Activated T-helper 17 cell treated with anti-CD3 and anti-CD28 coated beads, Interleukin-2, amount 50 U/mL, for 72 hours (primary cell): Measurements from ENCODE around the gene SULT2B1. TPM values are rescaled to one million over a fixed set of nuclear protein-coding genes. Genes with fewer than 3 reads are reported as not detected.

Experiments used
- ATAC-seq: fragments of 150-1000 bp; cut with Tn5 transposase; replicated peaks from 2 replicates; pipeline ENCODE4 v1.10.0; 2021; ENCODE audit warnings: mild to moderate bottlenecking, moderate library complexity
- H3K27ac Mint-ChIP-seq: one replicate; pipeline ENCODE4 v1.8.0; 2022; ENCODE audit warnings: mixed read lengths
- H3K27me3 Mint-ChIP-seq: one replicate; pipeline ENCODE4 v1.8.0; 2022; ENCODE audit warnings: mixed read lengths
- H3K36me3 Mint-ChIP-seq: one replicate; pipeline ENCODE4 v1.8.0; 2022; ENCODE audit warnings: low read depth, mild to moderate bottlenecking, mixed read lengths
- H3K4me1 Mint-ChIP-seq: one replicate; pipeline ENCODE4 v1.8.0; 2022; ENCODE audit warnings: mixed read lengths
- H3K4me3 Mint-ChIP-seq: one replicate; pipeline ENCODE4 v1.8.0; 2022; ENCODE audit warnings: mild to moderate bottlenecking, mixed read lengths
- H3K9me3 Mint-ChIP-seq: one replicate; pipeline ENCODE4 v1.8.0; 2022; ENCODE audit warnings: mixed read lengths
- total RNA-seq, 2 donors: library from RNA; stranded (reverse); gene quantifications; one replicate each; pipeline ENCODE4 v1.2.3, GENCODE V29; 2022

Gene SULT2B1
- total RNA-seq, 2 donors from 2014 or later: not detected

- H3K27ac Mint-ChIP-seq: peak overlapping the region; percentile 85
- H3K4me1 Mint-ChIP-seq: peaks cover 35% of the 10 kb centered on the region
- ATAC-seq: peak; percentile 47
- H3K27me3 Mint-ChIP-seq: no peaks in the 10 kb centered on the region
- H3K36me3 Mint-ChIP-seq: peaks cover 10% of the 10 kb centered on the region
- peaks cover 4% of the 10 kb centered on the region for H3K9me3 Mint-ChIP-seq
- peak overlapping the region; percentile 96 for H3K4me3 Mint-ChIP-seq
These were observed 83.4 kb downstream of the SULT2B1 start for GRCh38 chr19:48635263-48635965.

- Mint-ChIP-seq H3K27me3 (no peaks in the 10 kb centered on the region), H3K4me1 (peaks cover 35% of the 10 kb centered on the region), H3K9me3 (peaks cover 4% of the 10 kb centered on the region), H3K4me3 (peak overlapping the region; percentile 96), H3K27ac (peak overlapping the region; percentile 84), H3K36me3 (peaks cover 6% of the 10 kb centered on the region)
- ATAC-seq: no peak
These were observed 84.2 kb downstream of the SULT2B1 start for GRCh38 chr19:48635966-48636858.

- Mint-ChIP-seq H3K9me3 (peaks cover 4% of the 10 kb centered on the region), H3K4me3 (peak within 1 kb of the TSS; percentile 96), H3K4me1 (peaks cover 35% of the 10 kb centered on the region), H3K27me3 (no peaks in the 10 kb centered on the region), H3K27ac (peak within 1 kb of the TSS; percentile 99), H3K36me3 (peaks cover 6% of the 10 kb centered on the region)
- no peak for ATAC-seq
These were observed 85.0 kb downstream of the SULT2B1 start, which contains the start of gene DBP for GRCh38 chr19:48636859-48637448. Gene DBP (minus strand): TSS chr19:48637379. CDS start chr19:48636994, 385 bp downstream.

- Mint-ChIP-seq H3K4me3 (peak overlapping the region; percentile 96), H3K4me1 (peaks cover 35% of the 10 kb centered on the region), H3K36me3 (peaks cover 6% of the 10 kb centered on the region), H3K27ac (peak overlapping the region; percentile 99), H3K27me3 (no peaks in the 10 kb centered on the region), H3K9me3 (peaks cover 4% of the 10 kb centered on the region)
- ATAC-seq: peak; percentile 69
These were observed 85.5 kb downstream of the SULT2B1 start for GRCh38 chr19:48637449-48637947.

- peak; percentile 32 for ATAC-seq
- peak overlapping the region; percentile 99 for H3K27ac Mint-ChIP-seq
- no peaks in the 10 kb centered on the region for H3K27me3 Mint-ChIP-seq
- H3K4me1 Mint-ChIP-seq: peaks cover 35% of the 10 kb centered on the region
- peak overlapping the region; percentile 96 for H3K4me3 Mint-ChIP-seq
- peaks cover 4% of the 10 kb centered on the region for H3K9me3 Mint-ChIP-seq
- peaks cover 6% of the 10 kb centered on the region for H3K36me3 Mint-ChIP-seq
These were observed 86.2 kb downstream of the SULT2B1 start for GRCh38 chr19:48637948-48638830.

GRCh38 chr19:48638831-48639381 lies 86.9 kb downstream of the SULT2B1 start:
- Mint-ChIP-seq H3K27ac (peak overlapping the region; percentile 99), H3K9me3 (peaks cover 4% of the 10 kb centered on the region), H3K27me3 (no peaks in the 10 kb centered on the region), H3K36me3 (peaks cover 6% of the 10 kb centered on the region), H3K4me1 (peaks cover 35% of the 10 kb centered on the region), H3K4me3 (peak overlapping the region; percentile 96)
- no peak for ATAC-seq

GRCh38 chr19:48639483-48640375 lies 87.8 kb downstream of the SULT2B1 start:
- H3K4me1 Mint-ChIP-seq: peaks cover 28% of the 10 kb centered on the region
- peaks cover 4% of the 10 kb centered on the region for H3K9me3 Mint-ChIP-seq
- H3K27me3 Mint-ChIP-seq: no peaks in the 10 kb centered on the region
- peaks cover 6% of the 10 kb centered on the region for H3K36me3 Mint-ChIP-seq
- peak overlapping the region; percentile 96 for H3K4me3 Mint-ChIP-seq
- H3K27ac Mint-ChIP-seq: peak overlapping the region; percentile 99
- ATAC-seq: no peak

GRCh38 chr19:48641850-48642249 lies 89.9 kb downstream of the SULT2B1 start:
- no peaks in the 10 kb centered on the region for H3K27me3 Mint-ChIP-seq
- no peak overlapping the region for H3K27ac Mint-ChIP-seq
- peaks cover 35% of the 10 kb centered on the region for H3K4me1 Mint-ChIP-seq
- peaks cover 4% of the 10 kb centered on the region for H3K9me3 Mint-ChIP-seq
- peaks cover 6% of the 10 kb centered on the region for H3K36me3 Mint-ChIP-seq
- no peak overlapping the region for H3K4me3 Mint-ChIP-seq
- no peak for ATAC-seq

- ATAC-seq: no peak
- H3K9me3 Mint-ChIP-seq: no peaks in the 10 kb centered on the region
- H3K4me3 Mint-ChIP-seq: no peak overlapping the region
- H3K36me3 Mint-ChIP-seq: peaks cover 1% of the 10 kb centered on the region
- H3K4me1 Mint-ChIP-seq: peaks cover 33% of the 10 kb centered on the region
- H3K27me3 Mint-ChIP-seq: no peaks in the 10 kb centered on the region
- H3K27ac Mint-ChIP-seq: no peak overlapping the region
These were observed 90.9 kb downstream of the SULT2B1 start for GRCh38 chr19:48642862-48643261.

- Mint-ChIP-seq H3K36me3 (no peaks in the 10 kb centered on the region), H3K4me3 (peak overlapping the region; percentile 93), H3K9me3 (no peaks in the 10 kb centered on the region), H3K4me1 (peaks cover 29% of the 10 kb centered on the region), H3K27ac (no peak overlapping the region), H3K27me3 (no peaks in the 10 kb centered on the region)
- no peak for ATAC-seq
These were observed 92.4 kb downstream of the SULT2B1 start for GRCh38 chr19:48644355-48644754.

GRCh38 chr19:48644839-48645619 lies 93.1 kb downstream of the SULT2B1 start:
- no peaks in the 10 kb centered on the region for H3K36me3 Mint-ChIP-seq
- ATAC-seq: peak; percentile 52
- H3K9me3 Mint-ChIP-seq: no peaks in the 10 kb centered on the region
- H3K4me3 Mint-ChIP-seq: peak overlapping the region; percentile 93
- H3K27me3 Mint-ChIP-seq: no peaks in the 10 kb centered on the region
- H3K27ac Mint-ChIP-seq: peak overlapping the region; percentile 92
- peaks cover 25% of the 10 kb centered on the region for H3K4me1 Mint-ChIP-seq

- ATAC-seq: no peak
- Mint-ChIP-seq H3K4me1 (peaks cover 25% of the 10 kb centered on the region), H3K27ac (peak overlapping the region; percentile 92), H3K4me3 (peak overlapping the region; percentile 93), H3K9me3 (no peaks in the 10 kb centered on the region), H3K27me3 (no peaks in the 10 kb centered on the region), H3K36me3 (no peaks in the 10 kb centered on the region)
These were observed 93.6 kb downstream of the SULT2B1 start for GRCh38 chr19:48645620-48646000.
